GM12878 (cell line): ENCODE results near the gene MLXIP. TPM values are rescaled to one million over a fixed set of nuclear protein-coding genes. Genes with fewer than 3 reads are reported as not detected.

Experiments used
- ATAC-seq: fragments of 200-7000 bp; cut with Tn5 transposase; 3 replicates; pipeline ENCODE4 v1.9.1; 2020; ENCODE audit warnings: mild to moderate bottlenecking, moderate library complexity
- BruUV-seq: library from RNA; stranded (reverse); fragments of 400-500 nt; replicated peaks from 2 replicates; lab custom pipeline; 2021; lab: Mats Ljungman, UMichigan
- CTCF ChIA-PET: fragments of 300-600 bp; sonication (Branson Sonifier 250); formaldehyde crosslinking; extraction: SDS; loops from one replicate; lab custom pipeline; 2021; ENCODE audit warnings: inconsistent platforms; lab: Yijun Ruan, JAX
- POLR2A ChIA-PET: fragments of 350-600 bp; formaldehyde crosslinking; extraction: SDS; loops from one replicate; lab custom pipeline; 2021; ENCODE audit warnings: inconsistent platforms; lab: Charles Lee
- RAD21 ChIA-PET: fragments of 300-600 bp; sonication (Branson Sonifier 250); formaldehyde crosslinking; loops from one replicate; lab custom pipeline; 2023; ENCODE audit warnings: antibody characterized with exemption; ENCODE audit not compliant: unreplicated experiment; lab: Charles Lee
- SMC1A ChIA-PET: fragments of 300-600 bp; sonication (Branson Sonifier 250); formaldehyde crosslinking; loops from one replicate; lab custom pipeline; 2023; ENCODE audit not compliant: unreplicated experiment, uncharacterized antibody; lab: Charles Lee
- DNase-seq: peaks from one replicate; pipeline ENCODE4 v3.0.0-alpha.2; 2011; ENCODE audit warnings: low read depth, low spot score
- FAIRE-seq: peaks from 3 replicates; lab custom pipeline; 2011; peaks lifted over from hg19 to GRCh38; lab: Jason Lieb, UNC
- H2AFZ ChIP-seq: 2 replicates; pipeline ENCODE4 v1.6.0; 2011; ENCODE audit warnings: low read depth, low read length, control low read depth; ENCODE audit not compliant: control insufficient read depth
- H3K27ac ChIP-seq: 2 replicates; pipeline ENCODE4 v1.5.1; 2011; ENCODE audit warnings: control low read depth; ENCODE audit not compliant: control insufficient read depth, insufficient read depth
- H3K27me3 ChIP-seq, 2 experiments: replicated peaks in 1 of 2; 2 replicates each; pipeline versions ENCODE4 v1.6.0 to v1.6.1; 2011; ENCODE audit warnings: low read length in 1 of 2; ENCODE audit not compliant: control insufficient read depth in 2 of 2, insufficient read depth in 2 of 2
- H3K36me3 ChIP-seq, 2 experiments: 2 replicates each; pipeline ENCODE4 v1.5.1; 2011; ENCODE audit warnings: low read length in 1 of 2; ENCODE audit not compliant: control insufficient read depth in 2 of 2, insufficient read depth in 2 of 2
- H3K4me1 ChIP-seq: 2 replicates; pipeline ENCODE4 v1.6.1; 2011; ENCODE audit warnings: mild to moderate bottlenecking, low read length, moderate library complexity, mixed read lengths; ENCODE audit not compliant: control insufficient read depth, insufficient read depth
- H3K4me2 ChIP-seq: 2 replicates; pipeline ENCODE4 v1.6.0; 2011; ENCODE audit warnings: control low read depth; ENCODE audit not compliant: control insufficient read depth, insufficient read depth
- H3K4me3 ChIP-seq: fragments of 200-600 bp; sonication (generic); 2 replicates; pipeline ENCODE4 v1.5.1; 2016
- H3K79me2 ChIP-seq: 2 replicates; pipeline ENCODE4 v1.6.0; 2011; ENCODE audit warnings: low read length; ENCODE audit not compliant: control insufficient read depth, insufficient read depth
- H3K9ac ChIP-seq: 2 replicates; pipeline ENCODE4 v1.8.0; 2011; ENCODE audit warnings: low read length, control low read depth, mixed read lengths; ENCODE audit not compliant: control insufficient read depth, insufficient read depth
- H3K9me3 ChIP-seq: replicated peaks from 3 replicates; pipeline ENCODE4 v1.5.1; 2011; ENCODE audit warnings: mild to moderate bottlenecking, low read length; ENCODE audit not compliant: control insufficient read depth, insufficient read depth
- H4K20me1 ChIP-seq: 2 replicates; pipeline ENCODE4 v1.6.0; 2011; ENCODE audit not compliant: control insufficient read depth, insufficient read depth
- BCL11A ChIP-seq: IDR thresholded peaks from 2 replicates; pipeline ENCODE4 v1.6.1; 2011; ENCODE audit warnings: low read depth, low read length
- CEBPB ChIP-seq, 2 experiments: fragments of 150-350 bp in 1 of 2; IDR thresholded peaks; 2 replicates each; pipeline ENCODE4 v1.6.1; 2012 to 2014; ENCODE audit warnings: low read depth in 2 of 2, low read length in 2 of 2, borderline replicate concordance in 1 of 2, inconsistent platforms in 1 of 2
- CREM ChIP-seq: IDR thresholded peaks from 2 replicates; pipeline ENCODE4 v1.6.1; 2014; ENCODE audit warnings: antibody characterized with exemption, low read depth
- EP300 ChIP-seq, 2 experiments: fragments of 150-350 bp in 1 of 2; IDR thresholded peaks; 2 replicates each; pipeline ENCODE4 v1.6.1; 2011 to 2012; ENCODE audit warnings: low read depth in 2 of 2, low read length in 2 of 2, borderline replicate concordance in 1 of 2, improper control_type of control experiment in 1 of 2, inconsistent platforms in 1 of 2; ENCODE audit not compliant: control insufficient read depth in 1 of 2
- EZH2 ChIP-seq: IDR thresholded peaks from 2 replicates; pipeline ENCODE4 v1.6.1; 2012; ENCODE audit warnings: low read depth, mild to moderate bottlenecking, control low read depth, inconsistent platforms, low read length, borderline replicate concordance; ENCODE audit not compliant: control insufficient read depth
- NFIC ChIP-seq: IDR thresholded peaks from 2 replicates; pipeline ENCODE4 v1.6.1; 2012; ENCODE audit warnings: low read depth, mild to moderate bottlenecking, inconsistent platforms, low read length, moderate library complexity
- NFXL1 ChIP-seq: fragments of 450-650 bp; IDR thresholded peaks from 2 replicates; pipeline ENCODE4 v1.6.1; 2017; ENCODE audit warnings: antibody characterized with exemption, mild to moderate bottlenecking, borderline replicate concordance
- YY1 ChIP-seq: IDR thresholded peaks from 2 replicates; pipeline ENCODE4 v1.6.1; 2011; ENCODE audit warnings: low read depth, mild to moderate bottlenecking, low read length
- WGBS: methylation state at CpG from one replicate; pipeline ENCODE4 v1.1.6; 2016; ENCODE audit warnings: low lambda C conversion rate; ENCODE audit not compliant: insufficient replicate concordance, insufficient coverage; ENCODE audit errors: missing lambda C conversion rate; 5-methylcytosine and 5-hydroxymethylcytosine counted together
- in situ Hi-C: fragments of 300-500 bp; cut with MboI; formaldehyde crosslinking; loops from 9 replicates; pipeline ENCODE4 v1.14.3; 2018; ENCODE audit warnings: mixed read lengths
- intact Hi-C: fragments of 100-400 bp; cut with micrococcal nuclease; formaldehyde crosslinking; loops from one replicate; pipeline ENCODE4 v1.14.2; 2022; ENCODE audit not compliant: unreplicated experiment
- polyA plus RNA-seq, 11 experiments: library from polyadenylated mRNA; depleted of rRNA in 4 of 11; unstranded in 6 of 11; stranded (reverse) in 5 of 11; fragments of >200 nt; fragmentation: Nextera tagmentation in 4 of 11; fragmentation: Illumina TruSeq in 1 of 11; extraction: Ambion mirVana in 4 of 11; extraction: Trizol in 1 of 11; gene quantifications; 1 replicate in 1 of 11; 2 replicates in 10 of 11; pipeline versions ENCODE4 v1.2.1 to v1.2.3, GENCODE V29; 2011 to 2016; ENCODE audit warnings: inconsistent platforms in 2 of 11, missing spikeins in 2 of 11, low read depth in 1 of 11
- total RNA-seq, 4 experiments: library from RNA; depleted of rRNA in 3 of 4; stranded (reverse); fragments of >200 nt in 3 of 4; fragmentation: Illumina TruSeq in 1 of 4; extraction: Trizol in 1 of 4; gene quantifications; 2 replicates each; pipeline versions ENCODE4 v1.2.1 to v1.2.3, GENCODE V29; 2013 to 2021
- TF ChIP-seq, protein P1 (sequence below): fragments of 450-650 bp; IDR thresholded peaks from 2 replicates; pipeline ENCODE4 v1.6.1; 2016; ENCODE audit warnings: mild to moderate bottlenecking
- TF ChIP-seq, protein P2 (sequence below): fragments of 450-650 bp; IDR thresholded peaks from 2 replicates; pipeline ENCODE4 v1.6.1; 2017; ENCODE audit warnings: borderline replicate concordance

Gene MLXIP
- total and polyA plus RNA-seq, 10 of the 15 experiments (the other 5 are each of a cell fraction or from before 2014, with no cell fraction given), result 1.1 to 23.7 (median 7.0) TPM

DNA sequence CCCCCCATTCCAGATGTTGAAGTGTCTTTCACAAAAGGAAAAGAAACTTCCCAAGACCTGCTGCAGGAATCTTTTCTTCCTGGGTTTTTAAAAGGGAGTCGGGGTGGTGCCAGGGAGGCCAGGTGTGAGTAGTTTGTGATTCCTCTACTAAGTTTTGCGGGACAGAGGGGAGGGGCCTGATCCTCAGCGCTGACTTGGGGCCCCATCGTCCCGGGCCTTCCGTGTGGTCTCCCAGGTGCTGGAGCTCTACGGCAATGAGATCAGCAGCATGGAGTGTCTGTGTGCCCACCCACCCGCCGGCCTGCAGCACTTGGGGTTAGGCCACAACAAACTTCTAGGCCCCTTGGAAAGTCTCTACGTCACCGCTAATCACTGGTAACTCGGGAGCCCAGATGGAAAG is 108.9 kb downstream of the MLXIP start:
- H3K4me2 ChIP-seq, result no peak overlapping the region
- 79% methylated on average over 12 of the region's 12 CpGs for WGBS
- H3K79me2 ChIP-seq, result no peaks in the 10 kb centered on the region
- ChIA-PET RAD21 (no interaction called here), POLR2A (no interaction called here)
- H3K4me3 ChIP-seq, result no peak overlapping the region
- no peaks in the 10 kb centered on the region for H3K36me3 ChIP-seq
- BruUV-seq, result no TSS peak
- FAIRE-seq (no peak), DNase-seq (no peak)
- peaks cover 7% of the 10 kb centered on the region for H3K4me1 ChIP-seq
- H4K20me1 ChIP-seq, result no peaks in the 10 kb centered on the region
- H3K27ac ChIP-seq, result no peak overlapping the region
- in situ Hi-C loops (no loop called here), intact Hi-C loops (no loop called here)
- no peak overlapping the region for H2AFZ ChIP-seq
- H3K9ac ChIP-seq, result no peak overlapping the region
- no peaks in the 10 kb centered on the region for H3K9me3 ChIP-seq
- no peaks in the 10 kb centered on the region; a peak in 2 of 4 replicates for H3K27me3 ChIP-seq
- TF ChIP-seq CREM (no peak), NFXL1 (no peak), YY1 (no peak), NFIC (no peak), CEBPB (IDR thresholded peaks at IDR 0.05; ENCODE audit: borderline replicate concordance in 1 of 2, low read depth in 2 of 2, low read length in 2 of 2) (no peak), BCL11A (no peak), EZH2 (no peak), EP300 (IDR thresholded peaks at IDR 0.05; ENCODE audit: borderline replicate concordance in 1 of 2, control insufficient read depth in 1 of 2, low read depth in 2 of 2, low read length in 2 of 2) (no peak)
- TF ChIP-seq, protein P1, sequence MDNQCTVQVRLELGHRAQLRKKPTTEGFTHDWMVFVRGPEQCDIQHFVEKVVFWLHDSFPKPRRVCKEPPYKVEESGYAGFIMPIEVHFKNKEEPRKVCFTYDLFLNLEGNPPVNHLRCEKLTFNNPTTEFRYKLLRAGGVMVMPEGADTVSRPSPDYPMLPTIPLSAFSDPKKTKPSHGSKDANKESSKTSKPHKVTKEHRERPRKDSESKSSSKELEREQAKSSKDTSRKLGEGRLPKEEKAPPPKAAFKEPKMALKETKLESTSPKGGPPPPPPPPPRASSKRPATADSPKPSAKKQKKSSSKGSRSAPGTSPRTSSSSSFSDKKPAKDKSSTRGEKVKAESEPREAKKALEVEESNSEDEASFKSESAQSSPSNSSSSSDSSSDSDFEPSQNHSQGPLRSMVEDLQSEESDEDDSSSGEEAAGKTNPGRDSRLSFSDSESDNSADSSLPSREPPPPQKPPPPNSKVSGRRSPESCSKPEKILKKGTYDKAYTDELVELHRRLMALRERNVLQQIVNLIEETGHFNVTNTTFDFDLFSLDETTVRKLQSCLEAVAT, result no peak
- TF ChIP-seq, protein P2, sequence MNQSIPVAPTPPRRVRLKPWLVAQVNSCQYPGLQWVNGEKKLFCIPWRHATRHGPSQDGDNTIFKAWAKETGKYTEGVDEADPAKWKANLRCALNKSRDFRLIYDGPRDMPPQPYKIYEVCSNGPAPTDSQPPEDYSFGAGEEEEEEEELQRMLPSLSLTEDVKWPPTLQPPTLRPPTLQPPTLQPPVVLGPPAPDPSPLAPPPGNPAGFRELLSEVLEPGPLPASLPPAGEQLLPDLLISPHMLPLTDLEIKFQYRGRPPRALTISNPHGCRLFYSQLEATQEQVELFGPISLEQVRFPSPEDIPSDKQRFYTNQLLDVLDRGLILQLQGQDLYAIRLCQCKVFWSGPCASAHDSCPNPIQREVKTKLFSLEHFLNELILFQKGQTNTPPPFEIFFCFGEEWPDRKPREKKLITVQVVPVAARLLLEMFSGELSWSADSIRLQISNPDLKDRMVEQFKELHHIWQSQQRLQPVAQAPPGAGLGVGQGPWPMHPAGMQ, result no peak
- TF ChIP-seq, all 136 proteins: peak for 0
- no peak for ATAC-seq
- CTCF ChIA-PET, result interaction anchor here (0.6 to 1.2 kb wide), 3 partner anchors 133 to 468 kb away, joined by 3 read pairs; no protein-coding TSS in a partner anchor
- SMC1A ChIA-PET, result no interaction called here
